ENCODE results near the gene GPR45. TPM values are rescaled to one million over a fixed set of nuclear protein-coding genes. Genes with fewer than 3 reads are reported as not detected.
A peak's percentile ranks its signal among the peaks of the same experiment; 100 is the strongest.

The GPR45 gene
- total and polyA plus RNA-seq, 10 of the 15 experiments (the other 5 are each of a cell fraction or from before 2014, with no cell fraction given): not detected

DNA sequence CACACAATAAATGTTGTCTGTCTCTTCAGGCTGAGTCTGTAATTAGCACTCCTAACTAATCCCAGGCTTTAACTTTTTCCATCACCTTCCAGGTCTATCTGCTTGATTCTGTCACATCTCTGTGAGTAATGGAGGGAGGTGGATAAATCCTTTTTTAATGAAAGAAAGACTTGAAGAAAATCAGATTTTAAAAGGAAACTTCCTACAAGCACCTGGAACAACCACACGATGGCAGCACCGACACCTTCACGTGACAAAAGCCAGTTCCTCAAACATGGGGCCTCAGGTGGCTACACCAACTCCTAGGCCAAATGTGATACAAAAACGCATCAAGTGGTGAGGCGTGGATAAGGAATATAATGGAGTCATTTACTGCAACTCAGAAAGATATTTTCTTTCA lies 46.1 kb downstream of the GPR45 start (continued):
- TF ChIP-seq EP300 (IDR thresholded peaks at IDR 0.05; ENCODE audit: borderline replicate concordance in 1 of 2, control insufficient read depth in 1 of 2, low read depth in 2 of 2, low read length in 2 of 2): no peak
- TF ChIP-seq RAD51 (IDR thresholded peaks at IDR 0.05): peak; percentile 82
- TF ChIP-seq BACH1 (IDR thresholded peaks at IDR 0.05; ENCODE audit: borderline replicate concordance): no peak
- no peak for TF ChIP-seq SMAD1 (IDR thresholded peaks at IDR 0.05; ENCODE audit: low read depth, partially characterized antibody)
- no peak for TF ChIP-seq MTA2 (IDR thresholded peaks at IDR 0.05; ENCODE audit: low read depth)
- no peak for TF ChIP-seq NFXL1 (IDR thresholded peaks at IDR 0.05; ENCODE audit: borderline replicate concordance)
- no peak for TF ChIP-seq HDAC2 (IDR thresholded peaks at IDR 0.05)
- no peak for TF ChIP-seq CREB1 (IDR thresholded peaks at IDR 0.05; ENCODE audit: low read depth)
- TF ChIP-seq, protein P1, sequence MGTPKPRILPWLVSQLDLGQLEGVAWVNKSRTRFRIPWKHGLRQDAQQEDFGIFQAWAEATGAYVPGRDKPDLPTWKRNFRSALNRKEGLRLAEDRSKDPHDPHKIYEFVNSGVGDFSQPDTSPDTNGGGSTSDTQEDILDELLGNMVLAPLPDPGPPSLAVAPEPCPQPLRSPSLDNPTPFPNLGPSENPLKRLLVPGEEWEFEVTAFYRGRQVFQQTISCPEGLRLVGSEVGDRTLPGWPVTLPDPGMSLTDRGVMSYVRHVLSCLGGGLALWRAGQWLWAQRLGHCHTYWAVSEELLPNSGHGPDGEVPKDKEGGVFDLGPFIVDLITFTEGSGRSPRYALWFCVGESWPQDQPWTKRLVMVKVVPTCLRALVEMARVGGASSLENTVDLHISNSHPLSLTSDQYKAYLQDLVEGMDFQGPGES (IDR thresholded peaks at IDR 0.05): no peak
- no peak for TF ChIP-seq GATAD2B (conservative IDR thresholded peaks at IDR 0.05; ENCODE audit: low read depth)
- TF ChIP-seq EGR1 (IDR thresholded peaks at IDR 0.05; ENCODE audit: borderline replicate concordance in 1 of 2, low read depth in 2 of 2, low read length in 2 of 2): no peak
- TF ChIP-seq, protein P2, sequence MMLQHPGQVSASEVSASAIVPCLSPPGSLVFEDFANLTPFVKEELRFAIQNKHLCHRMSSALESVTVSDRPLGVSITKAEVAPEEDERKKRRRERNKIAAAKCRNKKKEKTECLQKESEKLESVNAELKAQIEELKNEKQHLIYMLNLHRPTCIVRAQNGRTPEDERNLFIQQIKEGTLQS (IDR thresholded peaks at IDR 0.05; ENCODE audit: borderline replicate concordance, extremely low read depth, low read depth, low read length): peak; percentile 77; the same call in 1 of the 2 replicates
- TF ChIP-seq SIN3A (IDR thresholded peaks at IDR 0.05; ENCODE audit: low read depth, low read length): no peak
- peak; percentile 77; the same call in 1 of the 2 replicates for TF ChIP-seq SPI1 (IDR thresholded peaks at IDR 0.05; ENCODE audit: borderline replicate concordance, insufficient read depth, low read depth, low read length)
- TF ChIP-seq, protein P3, sequence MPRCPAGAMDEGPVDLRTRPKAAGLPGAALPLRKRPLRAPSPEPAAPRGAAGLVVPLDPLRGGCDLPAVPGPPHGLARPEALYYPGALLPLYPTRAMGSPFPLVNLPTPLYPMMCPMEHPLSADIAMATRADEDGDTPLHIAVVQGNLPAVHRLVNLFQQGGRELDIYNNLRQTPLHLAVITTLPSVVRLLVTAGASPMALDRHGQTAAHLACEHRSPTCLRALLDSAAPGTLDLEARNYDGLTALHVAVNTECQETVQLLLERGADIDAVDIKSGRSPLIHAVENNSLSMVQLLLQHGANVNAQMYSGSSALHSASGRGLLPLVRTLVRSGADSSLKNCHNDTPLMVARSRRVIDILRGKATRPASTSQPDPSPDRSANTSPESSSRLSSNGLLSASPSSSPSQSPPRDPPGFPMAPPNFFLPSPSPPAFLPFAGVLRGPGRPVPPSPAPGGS (IDR thresholded peaks at IDR 0.05; ENCODE audit: borderline replicate concordance, insufficient read depth, low read depth, low read length, poor library complexity, severe bottlenecking): no peak
- no peak for TF ChIP-seq FOXM1 (IDR thresholded peaks at IDR 0.05; ENCODE audit: low read depth, low read length)
- TF ChIP-seq, protein P4, sequence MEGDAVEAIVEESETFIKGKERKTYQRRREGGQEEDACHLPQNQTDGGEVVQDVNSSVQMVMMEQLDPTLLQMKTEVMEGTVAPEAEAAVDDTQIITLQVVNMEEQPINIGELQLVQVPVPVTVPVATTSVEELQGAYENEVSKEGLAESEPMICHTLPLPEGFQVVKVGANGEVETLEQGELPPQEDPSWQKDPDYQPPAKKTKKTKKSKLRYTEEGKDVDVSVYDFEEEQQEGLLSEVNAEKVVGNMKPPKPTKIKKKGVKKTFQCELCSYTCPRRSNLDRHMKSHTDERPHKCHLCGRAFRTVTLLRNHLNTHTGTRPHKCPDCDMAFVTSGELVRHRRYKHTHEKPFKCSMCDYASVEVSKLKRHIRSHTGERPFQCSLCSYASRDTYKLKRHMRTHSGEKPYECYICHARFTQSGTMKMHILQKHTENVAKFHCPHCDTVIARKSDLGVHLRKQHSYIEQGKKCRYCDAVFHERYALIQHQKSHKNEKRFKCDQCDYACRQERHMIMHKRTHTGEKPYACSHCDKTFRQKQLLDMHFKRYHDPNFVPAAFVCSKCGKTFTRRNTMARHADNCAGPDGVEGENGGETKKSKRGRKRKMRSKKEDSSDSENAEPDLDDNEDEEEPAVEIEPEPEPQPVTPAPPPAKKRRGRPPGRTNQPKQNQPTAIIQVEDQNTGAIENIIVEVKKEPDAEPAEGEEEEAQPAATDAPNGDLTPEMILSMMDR (IDR thresholded peaks at IDR 0.05 in 2 of 3, conservative IDR thresholded peaks at IDR 0.05 in 1 of 3; ENCODE audit: control insufficient read depth in 2 of 3, extremely low read depth in 1 of 3, insufficient read depth in 1 of 3, low read depth in 3 of 3, low read length in 3 of 3): peak; percentile 52 to 63 (median 53)
- TF ChIP-seq TARDBP (IDR thresholded peaks at IDR 0.05; ENCODE audit: borderline replicate concordance): no peak
- no peak for TF ChIP-seq MYC (IDR thresholded peaks at IDR 0.05; ENCODE audit: insufficient read depth, insufficient read length, insufficient replicate concordance, low read length, severe bottlenecking)
- TF ChIP-seq SUPT20H (IDR thresholded peaks at IDR 0.05; ENCODE audit: borderline replicate concordance, control insufficient read depth, low read depth, low read length): no peak
- no peak for TF ChIP-seq POU2F2 (IDR thresholded peaks at IDR 0.05; ENCODE audit: borderline replicate concordance, low read depth, low read length)
- TF ChIP-seq NRF1 (conservative IDR thresholded peaks at IDR 0.05; ENCODE audit: low read depth, low read length): no peak
- TF ChIP-seq, protein P5, sequence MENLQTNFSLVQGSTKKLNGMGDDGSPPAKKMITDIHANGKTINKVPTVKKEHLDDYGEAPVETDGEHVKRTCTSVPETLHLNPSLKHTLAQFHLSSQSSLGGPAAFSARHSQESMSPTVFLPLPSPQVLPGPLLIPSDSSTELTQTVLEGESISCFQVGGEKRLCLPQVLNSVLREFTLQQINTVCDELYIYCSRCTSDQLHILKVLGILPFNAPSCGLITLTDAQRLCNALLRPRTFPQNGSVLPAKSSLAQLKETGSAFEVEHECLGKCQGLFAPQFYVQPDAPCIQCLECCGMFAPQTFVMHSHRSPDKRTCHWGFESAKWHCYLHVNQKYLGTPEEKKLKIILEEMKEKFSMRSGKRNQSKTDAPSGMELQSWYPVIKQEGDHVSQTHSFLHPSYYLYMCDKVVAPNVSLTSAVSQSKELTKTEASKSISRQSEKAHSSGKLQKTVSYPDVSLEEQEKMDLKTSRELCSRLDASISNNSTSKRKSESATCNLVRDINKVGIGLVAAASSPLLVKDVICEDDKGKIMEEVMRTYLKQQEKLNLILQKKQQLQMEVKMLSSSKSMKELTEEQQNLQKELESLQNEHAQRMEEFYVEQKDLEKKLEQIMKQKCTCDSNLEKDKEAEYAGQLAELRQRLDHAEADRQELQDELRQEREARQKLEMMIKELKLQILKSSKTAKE (IDR thresholded peaks at IDR 0.05; ENCODE audit: low read depth, poor library complexity, severe bottlenecking): no peak
- TF ChIP-seq ZSCAN29 (IDR thresholded peaks at IDR 0.05): no peak

All from GM12878 (cell line).